SK-N-SH treated with all-trans-retinoic acid at 6 μM for 48 hours (cell line): ENCODE data around the gene HYPK.

Source experiments
- ATAC-seq: fragments of 200-7000 bp; cut with Tn5 transposase; 3 replicates; pipeline ENCODE4 v1.9.1; 2020; ENCODE audit warnings: mild to moderate bottlenecking, moderate library complexity
- ARNTL ChIP-seq: fragments of 450-650 bp; formaldehyde crosslinking; IDR thresholded peaks from 2 replicates; pipeline ENCODE4 v1.5.0; 2020; ENCODE audit warnings: low read depth, mild to moderate bottlenecking, moderate library complexity, borderline replicate concordance
- BACH2 ChIP-seq: fragments of 250-450 bp; sonication (Bioruptor Pico); IDR thresholded peaks from 2 replicates; pipeline ENCODE4 v1.9.0; 2021; ENCODE audit warnings: mild to moderate bottlenecking, borderline replicate concordance
- CSDC2 ChIP-seq: fragments of 250-450 bp; sonication (Bioruptor Pico); IDR thresholded peaks from 2 replicates; pipeline ENCODE4 v1.5.0; 2020; ENCODE audit warnings: mild to moderate bottlenecking, moderate library complexity
- CSRNP3 ChIP-seq: fragments of 250-450 bp; sonication (Bioruptor Pico); IDR thresholded peaks from 2 replicates; pipeline ENCODE4 v1.5.1; 2021; ENCODE audit warnings: mild to moderate bottlenecking, moderate library complexity
- GLIS3 ChIP-seq: fragments of 250-450 bp; sonication (Bioruptor Pico); IDR thresholded peaks from 2 replicates; pipeline ENCODE4 v1.5.0; 2020; ENCODE audit warnings: mild to moderate bottlenecking, moderate library complexity
- ISL1 ChIP-seq: fragments of 250-450 bp; sonication (Bioruptor Pico); IDR thresholded peaks from 2 replicates; pipeline ENCODE4 v2.1.2; 2022; ENCODE audit warnings: mild to moderate bottlenecking, moderate library complexity
- OSR1 ChIP-seq: fragments of 250-450 bp; sonication (Bioruptor Pico); IDR thresholded peaks from 2 replicates; pipeline ENCODE4 v1.8.0; 2022; ENCODE audit warnings: moderate library complexity, mild to moderate bottlenecking, inconsistent platforms
- POU6F1 ChIP-seq: fragments of 250-450 bp; sonication (Bioruptor Pico); IDR thresholded peaks from 2 replicates; pipeline ENCODE4 v1.8.0; 2021; ENCODE audit warnings: low read depth, mild to moderate bottlenecking, moderate library complexity, borderline replicate concordance
- PPARA ChIP-seq: fragments of 250-450 bp; sonication (Bioruptor Pico); IDR thresholded peaks from 2 replicates; pipeline ENCODE4 v1.5.0; 2020; ENCODE audit warnings: mild to moderate bottlenecking, borderline replicate concordance
- RARB ChIP-seq: fragments of 250-450 bp; sonication (Bioruptor Pico); IDR thresholded peaks from 2 replicates; pipeline ENCODE4 v1.8.0; 2021; ENCODE audit warnings: mild to moderate bottlenecking, moderate library complexity
- SNAI2 ChIP-seq: fragments of 250-450 bp; sonication (Bioruptor Pico); IDR thresholded peaks from 2 replicates; pipeline ENCODE4 v1.5.0; 2020; ENCODE audit warnings: mild to moderate bottlenecking, moderate library complexity
- TCF4 ChIP-seq: fragments of 250-450 bp; sonication (Bioruptor Pico); IDR thresholded peaks from 2 replicates; pipeline ENCODE4 v1.8.0; 2021; ENCODE audit warnings: mild to moderate bottlenecking, moderate library complexity, borderline replicate concordance
- TOX ChIP-seq: fragments of 250-450 bp; sonication (Bioruptor Pico); IDR thresholded peaks from 2 replicates; pipeline ENCODE4 v1.8.0; 2021; ENCODE audit warnings: mild to moderate bottlenecking, moderate library complexity, borderline replicate concordance
- ZFP30 ChIP-seq: fragments of 450-650 bp; formaldehyde crosslinking; IDR thresholded peaks from 2 replicates; pipeline ENCODE4 v1.5.0; 2022; ENCODE audit warnings: mild to moderate bottlenecking, moderate library complexity
- ZNF565 ChIP-seq: fragments of 450-650 bp; formaldehyde crosslinking; conservative IDR thresholded peaks from 2 replicates; pipeline ENCODE4 v1.5.0; 2020; ENCODE audit warnings: low read depth, mild to moderate bottlenecking, moderate library complexity
- ZNF70 ChIP-seq: fragments of 450-650 bp; formaldehyde crosslinking; IDR thresholded peaks from 2 replicates; pipeline ENCODE4 v1.5.0; 2020; ENCODE audit warnings: mild to moderate bottlenecking, moderate library complexity
- ZNF8 ChIP-seq: fragments of 450-650 bp; formaldehyde crosslinking; IDR thresholded peaks from 2 replicates; pipeline ENCODE4 v1.5.0; 2020; ENCODE audit warnings: mild to moderate bottlenecking, moderate library complexity
- TF ChIP-seq, protein P1 (sequence below): fragments of 250-450 bp; sonication (Bioruptor Pico); IDR thresholded peaks from 2 replicates; pipeline ENCODE4 v1.5.1; 2020; ENCODE audit warnings: low read depth, mild to moderate bottlenecking, moderate library complexity
- TF ChIP-seq, protein P2 (sequence below): fragments of 250-450 bp; sonication (Bioruptor Pico); IDR thresholded peaks from 2 replicates; pipeline ENCODE4 v1.5.0; 2020; ENCODE audit warnings: mild to moderate bottlenecking, moderate library complexity

HYPK gene

GRCh38 chr15:43763819-43764446 lies 36.5 kb upstream of the HYPK start (continued):
- TF ChIP-seq, protein P1, sequence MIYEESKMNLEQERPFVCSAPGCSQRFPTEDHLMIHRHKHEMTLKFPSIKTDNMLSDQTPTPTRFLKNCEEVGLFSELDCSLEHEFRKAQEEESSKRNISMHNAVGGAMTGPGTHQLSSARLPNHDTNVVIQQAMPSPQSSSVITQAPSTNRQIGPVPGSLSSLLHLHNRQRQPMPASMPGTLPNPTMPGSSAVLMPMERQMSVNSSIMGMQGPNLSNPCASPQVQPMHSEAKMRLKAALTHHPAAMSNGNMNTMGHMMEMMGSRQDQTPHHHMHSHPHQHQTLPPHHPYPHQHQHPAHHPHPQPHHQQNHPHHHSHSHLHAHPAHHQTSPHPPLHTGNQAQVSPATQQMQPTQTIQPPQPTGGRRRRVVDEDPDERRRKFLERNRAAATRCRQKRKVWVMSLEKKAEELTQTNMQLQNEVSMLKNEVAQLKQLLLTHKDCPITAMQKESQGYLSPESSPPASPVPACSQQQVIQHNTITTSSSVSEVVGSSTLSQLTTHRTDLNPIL, result peak; percentile 65; the same call in 1 of the 2 replicates
- TF ChIP-seq TCF4, result peak; percentile 68; the same call in 1 of the 2 replicates
- TF ChIP-seq, protein P2, sequence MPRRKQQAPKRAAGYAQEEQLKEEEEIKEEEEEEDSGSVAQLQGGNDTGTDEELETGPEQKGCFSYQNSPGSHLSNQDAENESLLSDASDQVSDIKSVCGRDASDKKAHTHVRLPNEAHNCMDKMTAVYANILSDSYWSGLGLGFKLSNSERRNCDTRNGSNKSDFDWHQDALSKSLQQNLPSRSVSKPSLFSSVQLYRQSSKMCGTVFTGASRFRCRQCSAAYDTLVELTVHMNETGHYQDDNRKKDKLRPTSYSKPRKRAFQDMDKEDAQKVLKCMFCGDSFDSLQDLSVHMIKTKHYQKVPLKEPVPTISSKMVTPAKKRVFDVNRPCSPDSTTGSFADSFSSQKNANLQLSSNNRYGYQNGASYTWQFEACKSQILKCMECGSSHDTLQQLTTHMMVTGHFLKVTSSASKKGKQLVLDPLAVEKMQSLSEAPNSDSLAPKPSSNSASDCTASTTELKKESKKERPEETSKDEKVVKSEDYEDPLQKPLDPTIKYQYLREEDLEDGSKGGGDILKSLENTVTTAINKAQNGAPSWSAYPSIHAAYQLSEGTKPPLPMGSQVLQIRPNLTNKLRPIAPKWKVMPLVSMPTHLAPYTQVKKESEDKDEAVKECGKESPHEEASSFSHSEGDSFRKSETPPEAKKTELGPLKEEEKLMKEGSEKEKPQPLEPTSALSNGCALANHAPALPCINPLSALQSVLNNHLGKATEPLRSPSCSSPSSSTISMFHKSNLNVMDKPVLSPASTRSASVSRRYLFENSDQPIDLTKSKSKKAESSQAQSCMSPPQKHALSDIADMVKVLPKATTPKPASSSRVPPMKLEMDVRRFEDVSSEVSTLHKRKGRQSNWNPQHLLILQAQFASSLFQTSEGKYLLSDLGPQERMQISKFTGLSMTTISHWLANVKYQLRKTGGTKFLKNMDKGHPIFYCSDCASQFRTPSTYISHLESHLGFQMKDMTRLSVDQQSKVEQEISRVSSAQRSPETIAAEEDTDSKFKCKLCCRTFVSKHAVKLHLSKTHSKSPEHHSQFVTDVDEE (CRISPR knock-in tag), result peak; percentile 98
- no peak for TF ChIP-seq OSR1 (CRISPR knock-in tag)
- TF ChIP-seq PPARA (CRISPR knock-in tag), result peak; percentile 91
- TF ChIP-seq CSRNP3 (CRISPR knock-in tag), result no peak
- TF ChIP-seq BACH2 (CRISPR knock-in tag), result peak; percentile 83; the same call in 1 of the 2 replicates
- peak; percentile 99 for TF ChIP-seq ISL1 (CRISPR knock-in tag)

DNA sequence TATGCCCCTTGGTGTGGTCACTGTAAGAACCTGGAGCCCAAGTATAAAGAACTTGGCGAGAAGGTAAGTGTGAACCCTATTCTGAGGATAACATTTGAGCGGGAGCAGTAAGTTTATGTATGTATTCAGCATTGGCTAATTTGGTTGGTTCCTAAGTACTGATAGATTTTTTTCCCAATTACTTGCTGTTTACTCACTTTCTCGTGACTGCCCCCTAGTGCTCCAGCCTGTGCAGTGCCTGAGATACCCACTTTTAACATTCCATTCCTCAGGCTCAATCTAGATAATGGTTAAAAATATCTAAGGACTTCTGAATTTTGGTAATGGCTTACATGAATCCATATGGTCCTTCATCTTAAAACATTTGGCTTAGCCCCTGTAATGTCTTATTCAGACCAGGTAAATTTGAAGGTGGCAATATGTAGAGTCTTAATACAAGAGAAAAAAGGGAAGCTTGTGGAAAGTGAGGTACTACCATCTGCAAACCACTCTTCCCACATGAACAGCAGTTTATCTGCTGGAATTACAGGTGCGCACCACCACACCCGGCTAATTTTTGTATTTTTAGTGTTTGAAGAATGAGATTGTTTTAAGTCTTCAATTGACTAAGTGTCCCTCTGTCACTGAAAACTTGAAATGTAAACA lies 30.7 kb upstream of the HYPK start:
- TF ChIP-seq RARB (CRISPR knock-in tag) (no peak), TCF4 (no peak), CSRNP3 (CRISPR knock-in tag) (no peak), CSDC2 (no peak), ZNF565 (no peak), POU6F1 (no peak), OSR1 (CRISPR knock-in tag) (no peak), ZNF8 (CRISPR knock-in tag) (no peak), ZFP30 (CRISPR knock-in tag) (no peak), ARNTL (CRISPR knock-in tag) (no peak), SNAI2 (CRISPR knock-in tag) (no peak), PPARA (CRISPR knock-in tag) (no peak), TOX (no peak), GLIS3 (CRISPR knock-in tag) (no peak), ZNF70 (CRISPR knock-in tag) (no peak)
- TF ChIP-seq, protein P2 (CRISPR knock-in tag), result no peak
- TF ChIP-seq, protein P1, result no peak
- ATAC-seq, result peak; percentile 87
